RCC 7860 (cell line): Measurements from ENCODE around the gene TRA2B.
"Not testable (repeated sequence)": the region's sequence is repeated elsewhere in the genome, so short reads cannot be mapped to it uniquely, and the experiment has no call there.

Experiments used
- DNase-seq: peaks from one replicate; pipeline ENCODE4 v3.0.0-alpha.2; 2015; ENCODE audit warnings: low spot score
- FAIRE-seq: peaks from 2 replicates; lab custom pipeline; 2012; peaks lifted over from hg19 to GRCh38; lab: Jason Lieb, UNC

Gene TRA2B

GRCh38 chr3:185929192-185930151 is 8.3 kb downstream of the TRA2B start:
- FAIRE-seq (no peak), DNase-seq (peak; percentile 30)

GRCh38 chr3:185928496-185928895 is 9.3 kb downstream of the TRA2B start:
- FAIRE-seq (no peak), DNase-seq (no peak)

DNA sequence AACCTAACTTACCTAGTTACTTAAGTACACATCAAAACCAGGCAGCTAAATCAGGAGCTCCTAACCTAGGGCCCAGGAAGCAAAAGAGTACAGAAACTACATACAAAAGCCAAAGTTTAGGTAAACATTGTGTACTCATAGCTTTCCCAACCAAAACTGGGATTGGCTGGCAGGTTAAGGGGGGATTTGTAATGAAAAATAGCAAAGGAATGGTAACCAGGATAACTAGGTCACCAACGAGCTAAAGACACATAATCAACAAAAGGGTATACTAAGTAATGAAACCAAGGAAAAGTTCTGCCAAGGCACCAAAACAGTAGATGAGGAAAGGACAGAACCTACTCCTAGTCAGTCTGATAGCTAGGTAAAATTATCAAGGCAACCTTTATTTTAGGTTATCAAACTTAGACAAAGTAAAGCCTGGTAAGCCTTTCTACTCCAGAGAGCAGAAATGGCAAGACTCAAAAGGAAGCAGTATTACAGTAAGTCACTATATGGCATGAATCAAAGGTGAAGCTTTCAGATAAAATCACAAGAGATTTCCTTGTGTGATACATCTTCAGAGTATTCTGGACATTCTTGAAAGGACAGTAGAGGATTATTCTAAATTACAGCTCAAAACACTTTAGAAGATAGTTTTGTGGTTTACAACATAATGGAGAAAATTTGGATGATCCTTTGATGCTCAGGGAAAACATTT is 10.2 kb downstream of the TRA2B start:
- FAIRE-seq, result no peak
- DNase-seq, result no peak

- no peak for FAIRE-seq
Observed at GRCh38 chr3:185926445-185926844, 11.4 kb downstream of the TRA2B start.

GRCh38 chr3:185925353-185925752 is 12.5 kb downstream of the TRA2B start:
- no peak for FAIRE-seq
- no peak for DNase-seq

More at GRCh38 chr3:185926445-185926844, 11.4 kb downstream of the TRA2B start:
- no peak for DNase-seq

DNA sequence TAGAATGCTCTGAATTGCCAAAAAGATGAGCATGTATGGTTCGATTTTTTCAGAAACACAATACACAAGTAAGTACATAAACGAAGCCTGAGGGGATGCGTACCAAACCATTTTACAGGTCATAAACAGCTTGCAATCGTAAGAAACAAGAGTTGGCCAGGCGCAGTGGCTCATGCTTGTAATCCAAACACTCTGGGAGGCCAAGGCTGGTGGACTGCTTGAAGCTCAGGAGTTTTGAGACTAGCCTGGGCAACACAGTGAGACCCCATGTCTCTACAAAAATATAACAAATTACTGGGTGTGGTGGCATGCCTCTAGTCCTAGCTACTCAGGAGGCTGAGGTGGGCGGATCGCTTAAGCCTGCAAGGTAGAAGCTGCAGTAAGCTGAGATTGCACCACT is 13.4 kb downstream of the TRA2B start:
- FAIRE-seq (no peak), DNase-seq (no peak)

DNA sequence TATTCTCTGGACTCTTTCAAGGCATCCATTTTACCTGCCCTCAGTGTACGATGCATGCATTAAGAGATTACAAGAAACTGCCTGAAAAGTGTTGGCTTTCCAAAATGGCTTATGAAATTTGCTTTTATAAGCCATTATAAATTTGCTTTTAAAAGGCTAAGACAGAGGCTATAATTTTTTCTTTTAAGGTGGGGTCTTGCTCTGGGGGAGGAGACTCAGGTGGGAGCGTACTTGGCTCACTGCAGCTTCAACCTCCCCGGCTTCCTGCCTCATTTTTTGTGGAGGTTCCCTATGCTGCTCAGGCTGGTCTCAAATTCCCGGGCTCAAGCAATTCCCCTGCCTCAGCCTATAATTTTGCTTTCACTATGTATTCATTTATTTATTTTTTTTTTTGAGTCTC is 17.6 kb downstream of the TRA2B start:
- FAIRE-seq (no peak), DNase-seq (no peak)

GRCh38 chr3:185916042-185916833 is 21.6 kb downstream of the TRA2B start:
- no peak for FAIRE-seq
- DNase-seq, result no peak

- FAIRE-seq, result no peak
Observed at GRCh38 chr3:185915642-185916041, 22.2 kb downstream of the TRA2B start.

GRCh38 chr3:185914911-185915629 is 22.7 kb downstream of the TRA2B start:
- FAIRE-seq (no peak), DNase-seq (no peak)

More at GRCh38 chr3:185915642-185916041, 22.2 kb downstream of the TRA2B start:
- no peak for DNase-seq

DNA sequence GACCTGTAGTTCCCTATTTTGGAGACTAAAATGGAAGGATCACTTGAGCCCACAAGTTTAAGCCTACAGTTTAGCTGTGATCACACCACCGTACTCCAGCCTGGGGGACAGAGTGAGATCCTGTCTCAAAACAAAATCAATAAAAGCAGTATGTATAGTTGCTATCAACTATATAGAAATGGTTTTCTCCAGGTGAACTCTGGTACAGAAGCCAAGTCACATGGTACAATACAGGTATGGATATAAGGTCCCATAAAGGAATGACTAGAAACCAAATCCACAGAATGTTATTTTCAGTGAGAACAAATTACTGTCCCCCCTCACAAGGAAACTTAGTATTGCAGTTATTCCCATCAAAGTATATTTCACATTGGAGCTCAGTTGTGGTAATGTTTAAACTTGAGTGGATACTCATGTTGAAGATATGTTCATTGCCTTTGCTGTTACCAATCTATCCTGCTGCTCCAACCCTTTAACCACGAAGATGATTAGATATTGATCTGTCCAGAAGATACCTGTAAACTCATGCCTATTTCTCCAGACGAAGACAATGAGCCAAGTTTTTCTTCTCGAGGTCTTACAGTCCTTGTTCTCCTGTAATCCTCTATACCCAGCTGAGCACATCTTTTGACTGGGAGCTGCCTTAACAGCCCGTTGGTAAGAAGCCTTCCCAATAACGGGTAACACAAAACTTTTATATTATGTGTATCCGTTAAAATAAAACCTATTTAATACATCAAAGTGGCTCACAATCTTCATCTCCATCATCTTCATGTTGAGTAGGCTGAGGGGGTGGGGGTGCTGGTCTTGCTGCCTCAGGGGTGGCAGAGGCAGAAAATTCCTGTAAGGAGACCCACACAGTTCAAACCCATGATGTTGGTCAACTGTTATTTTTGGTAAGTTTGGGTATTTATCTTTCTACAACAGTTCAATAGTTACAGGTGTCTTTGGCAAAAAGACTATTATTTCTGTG is 24.6 kb downstream of the TRA2B start:
- DNase-seq, result no peak
- no peak for FAIRE-seq

GRCh38 chr3:185912512-185912911 is 25.3 kb downstream of the TRA2B start:
- DNase-seq, result no peak
- FAIRE-seq, result no peak

GRCh38 chr3:185911076-185911448 is 26.8 kb downstream of the TRA2B start:
- DNase-seq, FAIRE-seq: not testable (repeated sequence)

DNA sequence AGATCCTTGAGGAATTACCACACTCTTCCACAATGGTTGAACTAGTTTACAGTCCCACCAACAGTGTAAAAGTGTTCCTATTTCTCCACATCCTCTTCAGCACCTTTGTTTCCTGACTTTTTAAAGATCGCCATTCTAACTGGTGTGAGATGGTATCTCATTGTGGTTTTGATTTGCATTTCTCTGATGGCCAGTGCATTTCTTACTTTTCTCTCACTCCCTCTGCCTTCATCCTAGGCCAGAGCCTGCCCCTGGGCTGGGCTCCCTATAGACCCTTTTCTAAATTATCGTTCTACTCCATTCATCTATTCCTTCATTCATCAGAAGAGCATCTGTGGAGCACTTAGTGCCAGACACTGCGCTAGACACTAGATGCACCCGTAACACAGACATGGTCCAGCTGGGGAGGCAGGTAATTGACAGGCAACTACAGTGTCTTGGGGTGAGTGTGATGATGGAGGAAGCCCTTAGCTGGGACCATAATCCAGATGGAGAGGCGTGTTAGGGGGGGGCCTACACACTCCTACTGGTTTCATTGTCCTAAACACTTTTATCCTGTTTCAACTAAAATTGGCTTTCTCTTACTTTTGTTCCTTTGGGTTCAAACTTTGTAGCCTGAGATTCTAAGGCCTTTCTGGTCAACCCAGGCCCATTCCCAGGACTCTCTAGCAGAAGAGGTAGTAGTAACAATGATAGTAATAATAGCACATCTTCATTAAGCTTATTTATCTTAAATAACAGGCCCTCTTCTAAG is 27.3 kb downstream of the TRA2B start:
- not testable (repeated sequence) for FAIRE-seq, DNase-seq

- DNase-seq, FAIRE-seq: not testable (repeated sequence)
Observed at GRCh38 chr3:185909913-185910312, 27.9 kb downstream of the TRA2B start.

- FAIRE-seq, result peak; percentile 96
Observed at GRCh38 chr3:185900228-185900627, 37.6 kb downstream of the TRA2B start.

GRCh38 chr3:185896636-185897035 is 41.2 kb downstream of the TRA2B start:
- DNase-seq (no peak), FAIRE-seq (no peak)

More at GRCh38 chr3:185900228-185900627, 37.6 kb downstream of the TRA2B start:
- DNase-seq, result peak; percentile 94

DNA sequence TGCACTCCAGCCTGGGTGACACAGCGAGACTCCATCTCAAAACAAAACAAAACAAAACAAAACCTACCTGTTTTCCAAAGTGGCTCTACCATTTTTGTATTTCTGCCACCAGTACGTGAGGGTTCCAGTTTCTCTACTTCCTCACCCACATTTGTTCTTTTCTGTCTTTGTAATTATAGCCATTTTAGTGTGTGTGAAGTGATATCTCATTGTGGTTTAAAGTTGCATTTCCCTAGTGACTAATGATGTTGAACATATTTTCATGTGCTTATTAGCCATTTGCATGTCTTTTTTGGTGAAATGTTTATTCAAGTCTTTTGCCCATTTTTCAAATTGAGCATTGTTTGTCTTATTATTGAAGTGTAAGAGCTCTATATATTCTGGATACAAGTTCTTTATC is 50.7 kb downstream of the TRA2B start:
- FAIRE-seq (no peak), DNase-seq (no peak)
